Keratinocyte (primary cell): Measurements from ENCODE around the gene TOP2A. TPM values are rescaled to one million over a fixed set of nuclear protein-coding genes. Genes with fewer than 3 reads are reported as not detected.

Experiments used
- DNase-seq: peaks from one replicate; pipeline ENCODE4 v3.0.0-alpha.2; 2011; ENCODE audit warnings: low read depth, missing footprints, low spot score
- FAIRE-seq: peaks from 2 replicates; lab custom pipeline; 2011; peaks lifted over from hg19 to GRCh38; lab: Jason Lieb, UNC
- H2AFZ ChIP-seq: 2 replicates; pipeline ENCODE4 v1.6.0; 2012; ENCODE audit warnings: low read length, control low read depth, inconsistent platforms; ENCODE audit not compliant: control insufficient read depth
- H3K27ac ChIP-seq: 2 replicates; pipeline ENCODE4 v1.5.1; 2011; ENCODE audit warnings: low read length; ENCODE audit not compliant: control insufficient read depth, insufficient read depth
- H3K27me3 ChIP-seq: 3 replicates; pipeline ENCODE4 v1.6.0; 2011; ENCODE audit warnings: low read length; ENCODE audit not compliant: control insufficient read depth, insufficient read depth; ENCODE audit errors: extremely low read depth
- H3K36me3 ChIP-seq, 2 experiments: 2 replicates in 1 of 2; 3 replicates in 1 of 2; pipeline ENCODE4 v1.5.1; 2011; ENCODE audit warnings: low read length in 2 of 2, mild to moderate bottlenecking in 1 of 2; ENCODE audit not compliant: control insufficient read depth in 2 of 2, insufficient read depth in 2 of 2; ENCODE audit errors: extremely low read depth in 1 of 2
- H3K4me1 ChIP-seq: 3 replicates; pipeline ENCODE4 v1.5.1; 2011; ENCODE audit warnings: low read length; ENCODE audit not compliant: control insufficient read depth, insufficient read depth; ENCODE audit errors: extremely low read depth
- H3K4me2 ChIP-seq: 3 replicates; pipeline ENCODE4 v1.6.0; 2011; ENCODE audit warnings: low read depth, low read length; ENCODE audit not compliant: control insufficient read depth, insufficient read depth; ENCODE audit errors: extremely low read depth
- H3K4me3 ChIP-seq, 3 experiments: fragments of 200-600 bp in 1 of 3; sonication (generic) in 1 of 3; 2 replicates in 2 of 3; 3 replicates in 1 of 3; pipeline ENCODE4 v1.5.1; 2011 to 2016; ENCODE audit warnings: low read length in 3 of 3, mild to moderate bottlenecking in 3 of 3, control low read depth in 2 of 3, inconsistent platforms in 1 of 3, low read depth in 1 of 3, mixed read lengths in 1 of 3, mixed run types in 1 of 3, moderate library complexity in 1 of 3; ENCODE audit not compliant: control insufficient read depth in 2 of 3, insufficient read depth in 2 of 3; ENCODE audit errors: extremely low read depth in 1 of 3
- H3K79me2 ChIP-seq: 2 replicates; pipeline ENCODE4 v1.6.0; 2012; ENCODE audit warnings: low read length; ENCODE audit not compliant: control insufficient read depth, insufficient read depth
- H3K9ac ChIP-seq: 3 replicates; pipeline ENCODE4 v1.6.0; 2011; ENCODE audit warnings: low read length; ENCODE audit not compliant: control insufficient read depth, insufficient read depth; ENCODE audit errors: extremely low read depth
- H3K9me1 ChIP-seq: 3 replicates; pipeline ENCODE4 v1.6.0; 2011; ENCODE audit warnings: low read length; ENCODE audit not compliant: control insufficient read depth, insufficient read depth; ENCODE audit errors: extremely low read depth
- H3K9me3 ChIP-seq: 2 replicates; pipeline ENCODE4 v1.5.1; 2012; ENCODE audit warnings: low read depth, low read length; ENCODE audit not compliant: control insufficient read depth
- H4K20me1 ChIP-seq: 3 replicates; pipeline ENCODE4 v1.6.0; 2011; ENCODE audit warnings: low read length; ENCODE audit not compliant: control insufficient read depth, insufficient read depth; ENCODE audit errors: extremely low read depth
- EZH2 ChIP-seq: IDR thresholded peaks from one replicate; pipeline ENCODE4 v1.6.1; 2012; ENCODE audit warnings: inconsistent platforms, mild to moderate bottlenecking, low read length, moderate library complexity
- dilution Hi-C: fragments of 300-500 bp; cut with MboI; formaldehyde crosslinking; loops from one replicate; pipeline ENCODE4 v1.7.0; 2020; ENCODE audit warnings: low sequenced_read_pairs; ENCODE audit not compliant: extremely low pct_ligation_motif_present
- polyA plus RNA-seq, 5 experiments: library from polyadenylated mRNA; depleted of rRNA in 3 of 5; stranded (reverse) in 3 of 5; stranded (forward) in 1 of 5; unstranded in 1 of 5; fragments of >200 nt; gene quantifications; 1 replicate in 1 of 5; 2 replicates in 3 of 5; 3 replicates in 1 of 5; pipeline versions ENCODE4 v1.2.1 to v1.2.3, GENCODE V29; 2011 to 2012; ENCODE audit warnings: missing spikeins in 2 of 5, low read depth in 1 of 5, low replicate concordance in 1 of 5
- TF ChIP-seq, protein P1 (sequence below), 3 experiments: IDR thresholded peaks in 1 of 3; conservative IDR thresholded peaks in 1 of 3; optimal IDR thresholded peaks in 1 of 3; 2 replicates in 2 of 3; 3 replicates in 1 of 3; pipeline versions ENCODE3 to v1.5.1; 2011; ENCODE audit warnings: low read length in 3 of 3, mild to moderate bottlenecking in 3 of 3, moderate library complexity in 2 of 3, control low read depth in 1 of 3, inconsistent platforms in 1 of 3; ENCODE audit not compliant: insufficient read depth in 2 of 3; ENCODE audit errors: extremely low read depth in 1 of 3

The TOP2A gene
- polyA plus RNA-seq, 1 donor (not counting 4 experiments of a cell fraction or from before 2014, with no cell fraction given) = 45.0 TPM

DNA sequence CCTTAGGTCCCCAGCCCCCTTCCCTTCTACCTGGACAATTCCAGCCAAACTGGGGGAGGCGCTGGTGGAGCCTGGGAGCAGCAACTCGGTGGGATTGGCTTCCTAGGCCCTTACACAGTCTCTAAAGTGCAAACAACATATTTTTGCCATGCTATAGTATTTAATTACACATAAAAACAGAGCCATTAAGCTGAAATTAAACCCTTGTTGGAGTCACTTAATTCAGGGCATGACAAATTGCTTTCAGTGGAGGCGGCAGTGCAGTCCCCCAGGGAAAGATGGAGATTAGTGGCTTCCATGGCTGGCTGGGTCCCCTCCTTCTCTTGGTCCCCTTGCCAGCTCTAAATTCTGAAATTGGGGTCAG, 42.9 kb upstream of the TOP2A start:
- Histone ChIP-seq H3K4me3 (no peak overlapping the region), H3K9me1 (no peaks in the 10 kb centered on the region), H3K79me2 (no peaks in the 10 kb centered on the region), H3K36me3 (no peaks in the 10 kb centered on the region), H3K4me1 (peaks cover 18% of the 10 kb centered on the region), H3K27me3 (peaks cover 6% of the 10 kb centered on the region), H3K9ac (no peak overlapping the region), H3K27ac (no peak overlapping the region), H3K9me3 (no peaks in the 10 kb centered on the region), H4K20me1 (no peaks in the 10 kb centered on the region), H3K4me2 (no peak overlapping the region), H2AFZ (no peak overlapping the region)
- no peak for FAIRE-seq
- TF ChIP-seq, protein P1, sequence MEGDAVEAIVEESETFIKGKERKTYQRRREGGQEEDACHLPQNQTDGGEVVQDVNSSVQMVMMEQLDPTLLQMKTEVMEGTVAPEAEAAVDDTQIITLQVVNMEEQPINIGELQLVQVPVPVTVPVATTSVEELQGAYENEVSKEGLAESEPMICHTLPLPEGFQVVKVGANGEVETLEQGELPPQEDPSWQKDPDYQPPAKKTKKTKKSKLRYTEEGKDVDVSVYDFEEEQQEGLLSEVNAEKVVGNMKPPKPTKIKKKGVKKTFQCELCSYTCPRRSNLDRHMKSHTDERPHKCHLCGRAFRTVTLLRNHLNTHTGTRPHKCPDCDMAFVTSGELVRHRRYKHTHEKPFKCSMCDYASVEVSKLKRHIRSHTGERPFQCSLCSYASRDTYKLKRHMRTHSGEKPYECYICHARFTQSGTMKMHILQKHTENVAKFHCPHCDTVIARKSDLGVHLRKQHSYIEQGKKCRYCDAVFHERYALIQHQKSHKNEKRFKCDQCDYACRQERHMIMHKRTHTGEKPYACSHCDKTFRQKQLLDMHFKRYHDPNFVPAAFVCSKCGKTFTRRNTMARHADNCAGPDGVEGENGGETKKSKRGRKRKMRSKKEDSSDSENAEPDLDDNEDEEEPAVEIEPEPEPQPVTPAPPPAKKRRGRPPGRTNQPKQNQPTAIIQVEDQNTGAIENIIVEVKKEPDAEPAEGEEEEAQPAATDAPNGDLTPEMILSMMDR (optimal IDR thresholded peaks at IDR 0.05 in 1 of 3, IDR thresholded peaks at IDR 0.05 in 1 of 3, conservative IDR thresholded peaks at IDR 0.05 in 1 of 3; ENCODE audit: extremely low read depth in 1 of 3, insufficient read depth in 2 of 3, low read length in 3 of 3) = no peak
- TF ChIP-seq EZH2 = no peak
- dilution Hi-C loops = no loop called here
- no peak for DNase-seq

DNA sequence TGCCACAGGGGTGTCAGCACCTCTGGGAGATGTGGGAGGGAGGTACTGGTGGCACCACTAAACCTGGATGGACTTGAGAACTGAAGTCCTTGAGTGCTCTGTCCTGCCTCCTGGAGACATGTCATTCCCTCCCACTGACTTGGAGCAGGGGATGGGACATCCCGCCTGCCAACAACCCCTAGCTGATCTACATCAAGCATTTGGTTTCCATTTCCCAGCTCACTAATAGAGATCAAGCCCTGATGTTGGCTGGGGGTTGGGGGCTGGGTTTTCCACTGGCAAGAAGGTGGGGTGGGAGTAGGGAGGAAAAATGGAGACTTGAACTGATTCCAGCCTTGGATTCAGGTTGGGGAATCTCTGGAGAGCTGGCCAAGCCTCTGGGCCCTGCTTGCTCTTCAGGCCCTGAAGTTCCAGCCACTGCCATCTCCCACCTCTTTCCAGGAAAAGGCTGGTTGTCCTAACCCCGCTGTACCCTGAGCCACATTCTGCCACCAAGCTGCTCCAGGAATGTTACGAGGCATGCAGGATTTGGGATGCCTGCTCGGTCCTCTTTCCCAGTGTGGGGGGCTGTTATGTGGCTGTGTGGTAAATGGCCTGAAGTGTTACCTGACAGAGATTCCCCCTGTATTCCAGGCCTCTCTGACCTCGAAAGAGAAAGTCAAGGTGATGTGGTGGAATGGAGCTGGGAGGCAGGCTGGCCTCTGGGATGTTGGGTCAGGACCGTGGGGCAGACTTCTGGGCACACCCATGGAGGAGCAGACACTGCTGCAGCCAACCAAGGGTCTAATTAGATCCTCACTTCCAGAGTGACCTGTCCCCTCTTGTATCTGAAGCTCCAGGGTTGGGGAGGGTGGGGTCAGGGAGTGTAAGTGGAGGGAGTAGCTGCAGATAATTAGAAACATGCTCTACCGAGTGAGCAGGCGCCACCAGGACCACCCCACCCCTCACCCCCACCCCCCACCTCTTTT, 42.2 kb upstream of the TOP2A start:
- Histone ChIP-seq H3K4me3 (no peak overlapping the region), H3K9me3 (no peaks in the 10 kb centered on the region), H3K36me3 (no peaks in the 10 kb centered on the region), H3K9me1 (no peaks in the 10 kb centered on the region), H3K79me2 (no peaks in the 10 kb centered on the region), H4K20me1 (no peaks in the 10 kb centered on the region), H2AFZ (no peak overlapping the region), H3K27ac (no peak overlapping the region), H3K4me1 (peaks cover 18% of the 10 kb centered on the region), H3K27me3 (peaks cover 6% of the 10 kb centered on the region), H3K9ac (no peak overlapping the region), H3K4me2 (no peak overlapping the region)
- dilution Hi-C loops = no loop called here
- FAIRE-seq (no peak), DNase-seq (no peak)
- TF ChIP-seq, protein P1 (optimal IDR thresholded peaks at IDR 0.05 in 1 of 3, IDR thresholded peaks at IDR 0.05 in 1 of 3, conservative IDR thresholded peaks at IDR 0.05 in 1 of 3; ENCODE audit: extremely low read depth in 1 of 3, insufficient read depth in 2 of 3, low read length in 3 of 3) = no peak
- no peak for TF ChIP-seq EZH2
